ENCODE results near the gene PDXK.
A peak's percentile ranks its signal among the peaks of the same experiment; 100 is the strongest.

Gene PDXK

DNA sequence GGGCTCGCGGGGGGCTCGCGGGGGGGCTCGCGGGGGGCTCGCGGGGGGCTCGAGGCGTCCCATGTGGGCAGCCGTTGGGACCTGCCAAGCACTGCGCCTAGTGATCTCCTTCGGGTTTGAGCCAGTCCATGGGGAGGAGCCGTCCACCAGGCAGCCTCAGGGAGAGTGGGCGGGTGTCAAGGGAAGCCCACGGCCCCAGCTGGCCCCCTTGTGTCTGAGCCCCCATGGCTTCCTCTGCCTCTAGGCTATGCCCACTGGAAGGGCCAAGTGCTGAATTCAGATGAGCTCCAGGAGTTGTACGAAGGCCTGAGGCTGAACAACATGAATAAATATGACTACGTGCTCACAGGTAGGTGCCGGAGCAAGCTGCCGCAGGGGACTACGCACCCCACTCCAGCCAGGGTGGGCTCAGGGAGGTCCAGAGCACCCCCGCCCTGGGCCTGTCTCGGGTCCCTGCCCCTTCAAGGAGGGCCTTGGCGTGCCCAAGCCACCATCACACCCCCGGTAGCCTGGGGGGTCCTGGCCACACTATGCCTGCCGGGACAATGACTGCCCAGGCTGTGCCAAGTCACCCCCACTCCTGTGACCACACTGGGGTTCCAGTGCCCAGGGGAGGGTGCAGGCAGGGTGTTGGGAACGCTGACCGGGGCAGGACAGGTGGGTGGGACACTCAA, 22.6 kb downstream of the PDXK start:
- H2BK12ac ChIP-seq (ENCODE audit: low read length): no peak overlapping the region
- H2AFZ ChIP-seq (ENCODE audit: insufficient read depth, low read length, poor library complexity): no peak overlapping the region

GRCh38 chr21:43743947-43744346, 25.0 kb downstream of the PDXK start:
- H3K79me1 ChIP-seq (ENCODE audit: low read length): no peaks in the 10 kb centered on the region
- H2BK5ac ChIP-seq (ENCODE audit: low read depth, low read length, poor library complexity): no peak overlapping the region
- H3K9ac ChIP-seq (ENCODE audit: low read length): no peak overlapping the region
- H3K23ac ChIP-seq (ENCODE audit: low read length): no peak overlapping the region
- no CpG with 5 or more reads among the region's 8 CpGs for WGBS (ENCODE audit: extremely low coverage, insufficient coverage, insufficient read length)
- H2BK12ac ChIP-seq (ENCODE audit: low read length): no peak overlapping the region
- H2AK5ac ChIP-seq (ENCODE audit: low read length): no peak overlapping the region
- H3K9me3 ChIP-seq (ENCODE audit: insufficient read depth, low read depth, low read length): no peaks in the 10 kb centered on the region
- no peak overlapping the region for H3K14ac ChIP-seq (ENCODE audit: low read length)
- no peak overlapping the region for H2AFZ ChIP-seq (ENCODE audit: insufficient read depth, low read length, poor library complexity)
- DNase-seq: no peak
- no peaks in the 10 kb centered on the region for H3K79me2 ChIP-seq (ENCODE audit: control insufficient read depth, insufficient read depth, low read length, poor library complexity)
- no peak overlapping the region for H2BK120ac ChIP-seq (ENCODE audit: insufficient read depth, low read length, poor library complexity)
- H4K12ac ChIP-seq (ENCODE audit: low read depth, low read length): no peak overlapping the region
- no peak overlapping the region for H4K91ac ChIP-seq (ENCODE audit: low read depth, low read length)
- H3K36me3 ChIP-seq (ENCODE audit: control insufficient read depth in 1 of 2, insufficient read depth in 2 of 2, low read length in 2 of 2): peaks cover 45 to 48% of the 10 kb centered on the region in 2 experiments
- H3K27me3 ChIP-seq (ENCODE audit: insufficient read depth, low read length): no peaks in the 10 kb centered on the region
- no peak overlapping the region for H3K4me2 ChIP-seq (ENCODE audit: low read length)
- H3K18ac ChIP-seq (ENCODE audit: low read length): no peak overlapping the region
- H4K8ac ChIP-seq (ENCODE audit: low read depth, low read length): no peak overlapping the region
- no peaks in the 10 kb centered on the region for H3K4me1 ChIP-seq (ENCODE audit: control insufficient read depth in 1 of 2, insufficient read depth in 2 of 2, low read length in 2 of 2)
- H3K27ac ChIP-seq (ENCODE audit: low read depth, low read length): no peak overlapping the region
- no peak overlapping the region for H3K4me3 ChIP-seq (ENCODE audit: low read depth, low read length)
- no peak overlapping the region for H3K4ac ChIP-seq (ENCODE audit: low read depth, low read length)

More for the DNA sequence above, 22.6 kb downstream of the PDXK start:
- Histone ChIP-seq H3K27me3 (ENCODE audit: insufficient read depth, low read length) (no peaks in the 10 kb centered on the region), H2BK120ac (ENCODE audit: insufficient read depth, low read length, poor library complexity) (no peak overlapping the region), H3K36me3 (ENCODE audit: control insufficient read depth in 1 of 2, insufficient read depth in 2 of 2, low read length in 2 of 2) (peaks cover 38 to 39% of the 10 kb centered on the region in 2 experiments), H3K9me3 (ENCODE audit: insufficient read depth, low read depth, low read length) (peaks cover 2% of the 10 kb centered on the region), H3K4me2 (ENCODE audit: low read length) (no peak overlapping the region), H2BK5ac (ENCODE audit: low read depth, low read length, poor library complexity) (no peak overlapping the region), H3K79me1 (ENCODE audit: low read length) (no peaks in the 10 kb centered on the region), H3K18ac (ENCODE audit: low read length) (no peak overlapping the region), H3K4me1 (ENCODE audit: control insufficient read depth in 1 of 2, insufficient read depth in 2 of 2, low read length in 2 of 2) (no peaks in the 10 kb centered on the region), H3K23ac (ENCODE audit: low read length) (no peak overlapping the region), H2AK5ac (ENCODE audit: low read length) (no peak overlapping the region), H4K91ac (ENCODE audit: low read depth, low read length) (no peak overlapping the region), H3K9ac (ENCODE audit: low read length) (no peak overlapping the region), H3K27ac (ENCODE audit: low read depth, low read length) (no peak overlapping the region), H4K12ac (ENCODE audit: low read depth, low read length) (no peak overlapping the region), H3K4ac (ENCODE audit: low read depth, low read length) (no peak overlapping the region), H3K4me3 (ENCODE audit: low read depth, low read length) (no peak overlapping the region), H4K8ac (ENCODE audit: low read depth, low read length) (no peak overlapping the region), H3K14ac (ENCODE audit: low read length) (no peak overlapping the region), H3K79me2 (ENCODE audit: control insufficient read depth, insufficient read depth, low read length, poor library complexity) (no peaks in the 10 kb centered on the region)
- DNase-seq: peak in 1 of 2 donors; percentile 58
- WGBS (ENCODE audit: extremely low coverage, insufficient coverage, insufficient read length): no CpG with 5 or more reads among the region's 28 CpGs

DNA sequence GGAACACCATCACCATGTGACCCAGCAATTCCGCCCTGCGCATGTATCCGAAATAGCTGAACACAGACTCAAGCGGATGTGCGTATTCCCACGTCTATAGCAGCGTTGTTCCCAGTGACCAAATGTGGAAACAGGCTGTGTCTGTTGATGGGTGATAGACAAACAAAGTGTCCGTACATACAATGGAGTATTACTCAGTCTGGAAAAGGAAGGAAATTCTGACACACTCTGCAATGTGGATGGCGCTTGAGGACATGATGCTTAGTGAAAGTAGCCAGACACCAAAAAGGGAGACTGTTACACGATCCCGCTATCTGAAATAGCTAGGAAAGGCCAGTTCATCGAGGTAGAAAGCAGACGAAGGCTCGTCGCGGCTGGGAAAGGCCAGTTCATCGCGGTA, 25.8 kb downstream of the PDXK start:
- H3K36me3 ChIP-seq (ENCODE audit: control insufficient read depth in 1 of 2, insufficient read depth in 2 of 2, low read length in 2 of 2): peaks cover 50 to 54% of the 10 kb centered on the region in 2 experiments
- H3K79me1 ChIP-seq (ENCODE audit: low read length): no peaks in the 10 kb centered on the region
- no peak overlapping the region for H3K9ac ChIP-seq (ENCODE audit: low read length)
- H2BK120ac ChIP-seq (ENCODE audit: insufficient read depth, low read length, poor library complexity): no peak overlapping the region
- no peak overlapping the region for H3K18ac ChIP-seq (ENCODE audit: low read length)
- no peaks in the 10 kb centered on the region for H3K9me3 ChIP-seq (ENCODE audit: insufficient read depth, low read depth, low read length)
- H2AFZ ChIP-seq (ENCODE audit: insufficient read depth, low read length, poor library complexity): no peak overlapping the region
- H3K4me3 ChIP-seq (ENCODE audit: low read depth, low read length): no peak overlapping the region
- no peak overlapping the region for H3K4ac ChIP-seq (ENCODE audit: low read depth, low read length)
- no peak overlapping the region for H2AK5ac ChIP-seq (ENCODE audit: low read length)
- no peaks in the 10 kb centered on the region for H3K79me2 ChIP-seq (ENCODE audit: control insufficient read depth, insufficient read depth, low read length, poor library complexity)
- no peaks in the 10 kb centered on the region for H3K4me1 ChIP-seq (ENCODE audit: control insufficient read depth in 1 of 2, insufficient read depth in 2 of 2, low read length in 2 of 2)
- H2BK5ac ChIP-seq (ENCODE audit: low read depth, low read length, poor library complexity): no peak overlapping the region
- H2BK12ac ChIP-seq (ENCODE audit: low read length): no peak overlapping the region
- DNase-seq: no peak
- H4K8ac ChIP-seq (ENCODE audit: low read depth, low read length): no peak overlapping the region
- H3K27me3 ChIP-seq (ENCODE audit: insufficient read depth, low read length): no peaks in the 10 kb centered on the region
- WGBS (ENCODE audit: extremely low coverage, insufficient coverage, insufficient read length): no CpG with 5 or more reads among the region's 18 CpGs
- H3K14ac ChIP-seq (ENCODE audit: low read length): no peak overlapping the region
- no peak overlapping the region for H4K91ac ChIP-seq (ENCODE audit: low read depth, low read length)
- no peak overlapping the region for H3K4me2 ChIP-seq (ENCODE audit: low read length)
- H3K27ac ChIP-seq (ENCODE audit: low read depth, low read length): no peak overlapping the region
- H3K23ac ChIP-seq (ENCODE audit: low read length): no peak overlapping the region
- no peak overlapping the region for H4K12ac ChIP-seq (ENCODE audit: low read depth, low read length)

DNA sequence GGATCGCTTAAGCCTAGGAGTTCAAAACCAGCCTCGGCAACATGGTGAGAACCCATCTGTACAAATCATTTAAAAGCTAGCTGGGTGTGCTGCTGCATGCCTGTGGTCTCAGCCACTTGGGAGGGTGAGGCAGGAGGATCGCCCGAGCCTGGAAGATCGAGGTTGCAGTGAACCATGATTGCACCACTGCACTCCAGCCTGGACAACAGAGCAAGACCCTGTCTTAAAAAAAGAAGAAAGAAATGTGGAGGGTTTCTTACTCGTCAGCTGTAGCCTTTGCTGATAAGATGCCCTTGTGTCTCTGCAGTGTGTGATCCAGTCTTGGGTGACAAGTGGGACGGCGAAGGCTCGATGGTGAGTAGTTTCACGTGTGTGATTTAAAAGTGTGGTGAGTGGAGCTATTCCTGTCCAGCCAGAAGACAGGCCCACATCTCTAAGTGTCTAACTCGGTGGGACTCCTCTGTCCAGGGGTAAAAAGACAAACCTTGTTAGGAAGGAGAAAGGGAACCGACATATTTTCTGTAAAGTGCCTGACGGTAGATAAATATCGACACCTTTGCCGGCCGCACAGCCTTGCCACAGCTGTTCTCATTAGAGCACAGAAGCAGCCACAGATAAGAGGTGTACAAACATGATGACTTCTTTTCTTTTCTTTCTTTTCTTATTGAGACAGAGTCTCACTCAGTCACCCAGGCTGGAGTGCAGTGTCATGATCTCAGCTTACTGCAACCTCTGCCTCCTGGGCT, 27.0 kb downstream of the PDXK start:
- no peaks in the 10 kb centered on the region for H3K27me3 ChIP-seq (ENCODE audit: insufficient read depth, low read length)
- no peak overlapping the region for H3K4ac ChIP-seq (ENCODE audit: low read depth, low read length)
- no CpG with 5 or more reads among the region's 16 CpGs for WGBS (ENCODE audit: extremely low coverage, insufficient coverage, insufficient read length)
- no peak overlapping the region for H3K18ac ChIP-seq (ENCODE audit: low read length)
- no peak overlapping the region for H4K12ac ChIP-seq (ENCODE audit: low read depth, low read length)
- no peak overlapping the region for H3K14ac ChIP-seq (ENCODE audit: low read length)
- H2AFZ ChIP-seq (ENCODE audit: insufficient read depth, low read length, poor library complexity): no peak overlapping the region
- DNase-seq: no peak
- no peak overlapping the region for H3K4me2 ChIP-seq (ENCODE audit: low read length)
- H3K9ac ChIP-seq (ENCODE audit: low read length): no peak overlapping the region
- no peak overlapping the region for H4K8ac ChIP-seq (ENCODE audit: low read depth, low read length)
- H4K91ac ChIP-seq (ENCODE audit: low read depth, low read length): no peak overlapping the region
- H3K4me3 ChIP-seq (ENCODE audit: low read depth, low read length): no peak overlapping the region
- no peak overlapping the region for H2BK12ac ChIP-seq (ENCODE audit: low read length)
- no peak overlapping the region for H2BK5ac ChIP-seq (ENCODE audit: low read depth, low read length, poor library complexity)
- H2BK120ac ChIP-seq (ENCODE audit: insufficient read depth, low read length, poor library complexity): no peak overlapping the region
- H3K27ac ChIP-seq (ENCODE audit: low read depth, low read length): no peak overlapping the region
- H3K79me1 ChIP-seq (ENCODE audit: low read length): no peaks in the 10 kb centered on the region
- H3K79me2 ChIP-seq (ENCODE audit: control insufficient read depth, insufficient read depth, low read length, poor library complexity): no peaks in the 10 kb centered on the region
- H3K23ac ChIP-seq (ENCODE audit: low read length): no peak overlapping the region
- peaks cover 62% of the 10 kb centered on the region in 2 experiments for H3K36me3 ChIP-seq (ENCODE audit: control insufficient read depth in 1 of 2, insufficient read depth in 2 of 2, low read length in 2 of 2)
- H2AK5ac ChIP-seq (ENCODE audit: low read length): no peak overlapping the region
- no peaks in the 10 kb centered on the region for H3K4me1 ChIP-seq (ENCODE audit: control insufficient read depth in 1 of 2, insufficient read depth in 2 of 2, low read length in 2 of 2)
- H3K9me3 ChIP-seq (ENCODE audit: insufficient read depth, low read depth, low read length): peaks cover 4% of the 10 kb centered on the region
